Measurements from ENCODE around the gene ARFGEF2. TPM values are rescaled to one million over a fixed set of nuclear protein-coding genes. Genes with fewer than 3 reads are reported as not detected.
A peak's percentile ranks its signal among the peaks of the same experiment; 100 is the strongest.

The ARFGEF2 gene
- total RNA-seq, 1 donor from 2014 or later: 22.9 TPM

- Mint-ChIP-seq H3K27ac (no peak overlapping the region), H3K4me1 (ENCODE audit: low read depth) (peaks cover 9% of the 10 kb centered on the region), H3K27me3 (no peaks in the 10 kb centered on the region), H3K9me3 (ENCODE audit: low read depth) (no peaks in the 10 kb centered on the region), H3K4me3 (ENCODE audit: low read depth) (no peak overlapping the region), H3K36me3 (ENCODE audit: insufficient read depth) (peaks cover 18% of the 10 kb centered on the region)
- no peak for DNase-seq (ENCODE audit: low spot score, unreplicated experiment)
- no peak for TF ChIP-seq CTCF (IDR thresholded peaks at IDR 0.05; ENCODE audit: unreplicated experiment)
These were observed 30.1 kb downstream of the ARFGEF2 start for GRCh38 chr20:48951646-48952045.

GRCh38 chr20:48952656-48953055 is 31.1 kb downstream of the ARFGEF2 start:
- Mint-ChIP-seq H3K36me3 (ENCODE audit: insufficient read depth) (peaks cover 23% of the 10 kb centered on the region), H3K9me3 (ENCODE audit: low read depth) (no peaks in the 10 kb centered on the region), H3K27me3 (no peaks in the 10 kb centered on the region), H3K4me3 (ENCODE audit: low read depth) (no peak overlapping the region), H3K27ac (no peak overlapping the region), H3K4me1 (ENCODE audit: low read depth) (peaks cover 9% of the 10 kb centered on the region)
- TF ChIP-seq CTCF (IDR thresholded peaks at IDR 0.05; ENCODE audit: unreplicated experiment): no peak
- DNase-seq (ENCODE audit: low spot score, unreplicated experiment): no peak

GRCh38 chr20:48953653-48954052 is 32.1 kb downstream of the ARFGEF2 start:
- Mint-ChIP-seq H3K4me3 (ENCODE audit: low read depth) (no peak overlapping the region), H3K9me3 (ENCODE audit: low read depth) (no peaks in the 10 kb centered on the region), H3K27ac (peak overlapping the region; percentile 15), H3K4me1 (ENCODE audit: low read depth) (peaks cover 8% of the 10 kb centered on the region), H3K27me3 (no peaks in the 10 kb centered on the region), H3K36me3 (ENCODE audit: insufficient read depth) (peaks cover 24% of the 10 kb centered on the region)
- TF ChIP-seq CTCF (IDR thresholded peaks at IDR 0.05; ENCODE audit: unreplicated experiment): no peak
- DNase-seq (ENCODE audit: low spot score, unreplicated experiment): no peak

- no peaks in the 10 kb centered on the region for H3K4me1 Mint-ChIP-seq (ENCODE audit: low read depth)
- no peak for TF ChIP-seq CTCF (IDR thresholded peaks at IDR 0.05; ENCODE audit: unreplicated experiment)
- no peak overlapping the region for H3K4me3 Mint-ChIP-seq (ENCODE audit: low read depth)
- H3K36me3 Mint-ChIP-seq (ENCODE audit: insufficient read depth): peaks cover 24% of the 10 kb centered on the region
- no peaks in the 10 kb centered on the region for H3K27me3 Mint-ChIP-seq
- no peak for DNase-seq (ENCODE audit: low spot score, unreplicated experiment)
- no peak overlapping the region for H3K27ac Mint-ChIP-seq
- no peaks in the 10 kb centered on the region for H3K9me3 Mint-ChIP-seq (ENCODE audit: low read depth)
These were observed 34.5 kb downstream of the ARFGEF2 start for GRCh38 chr20:48956052-48956451.

GRCh38 chr20:48957053-48957481 is 35.6 kb downstream of the ARFGEF2 start:
- no peaks in the 10 kb centered on the region for H3K4me1 Mint-ChIP-seq (ENCODE audit: low read depth)
- H3K27me3 Mint-ChIP-seq: no peaks in the 10 kb centered on the region
- H3K4me3 Mint-ChIP-seq (ENCODE audit: low read depth): no peak overlapping the region
- no peaks in the 10 kb centered on the region for H3K9me3 Mint-ChIP-seq (ENCODE audit: low read depth)
- H3K36me3 Mint-ChIP-seq (ENCODE audit: insufficient read depth): peaks cover 20% of the 10 kb centered on the region
- H3K27ac Mint-ChIP-seq: no peak overlapping the region
- DNase-seq (ENCODE audit: low spot score, unreplicated experiment): no peak
- no peak for TF ChIP-seq CTCF (IDR thresholded peaks at IDR 0.05; ENCODE audit: unreplicated experiment)
